K562 (cell line): Measurements from ENCODE around the gene OR7C1. TPM values are rescaled to one million over a fixed set of nuclear protein-coding genes. Genes with fewer than 3 reads are reported as not detected.

Experiments
- ATAC-seq: fragments of 200-7000 bp; cut with Tn5 transposase; 3 replicates; pipeline ENCODE4 v1.9.1; 2020; ENCODE audit warnings: moderate library complexity
- BruUV-seq: library from RNA; stranded (reverse); fragments of 400-500 nt; replicated peaks from 2 replicates; lab custom pipeline; 2021; lab: Mats Ljungman, UMichigan
- CTCF ChIA-PET: fragments of 300-600 bp; formaldehyde crosslinking; extraction: SDS; loops from one replicate; lab custom pipeline; 2021; ENCODE audit warnings: low intra/inter-chr PET ratio; lab: Yijun Ruan, JAX
- POLR2A ChIA-PET: fragments of 300-600, 350-650 bp; sonication (Branson Sonifier 250); formaldehyde crosslinking; extraction: SDS; loops from one replicate; lab custom pipeline; 2021; ENCODE audit warnings: antibody characterized with exemption, inconsistent platforms; lab: Yijun Ruan, JAX
- DNase-seq, 4 experiments: peaks; one replicate each; pipeline versions ENCODE4 v3.0.0 to v3.0.0-alpha.2; 2011 to 2018; ENCODE audit warnings: low spot score in 3 of 4, mixed read lengths in 3 of 4; ENCODE audit errors: extremely low read depth in 1 of 4
- FAIRE-seq: peaks from 2 replicates; lab custom pipeline; 2011; peaks lifted over from hg19 to GRCh38; lab: Jason Lieb, UNC
- H2AFZ ChIP-seq: 2 replicates; pipeline ENCODE4 v1.6.0; 2011; ENCODE audit warnings: low read depth, low read length, control low read depth, inconsistent platforms
- H3K27ac ChIP-seq: fragments of 200-600 bp; 3 replicates; pipeline ENCODE4 v1.8.0; 2011; ENCODE audit warnings: low read depth, mild to moderate bottlenecking, control low read depth, inconsistent platforms, low read length, moderate library complexity, mixed read lengths; ENCODE audit errors: extremely low read depth
- H3K27me3 ChIP-seq, 2 experiments: fragments of 300-600 bp in 1 of 2; 2 replicates in 1 of 2; 3 replicates in 1 of 2; pipeline versions ENCODE4 v1.6.0 to v1.8.0; 2011; ENCODE audit warnings: inconsistent platforms in 2 of 2, low read length in 2 of 2, mild to moderate bottlenecking in 1 of 2, mixed read lengths in 1 of 2, moderate library complexity in 1 of 2; ENCODE audit not compliant: control insufficient read depth in 2 of 2, insufficient read depth in 2 of 2
- H3K36me3 ChIP-seq: fragments of 300-600 bp; 3 replicates; pipeline ENCODE4 v1.8.0; 2011; ENCODE audit warnings: mild to moderate bottlenecking, low read length, inconsistent platforms; ENCODE audit not compliant: control insufficient read depth, insufficient read depth
- H3K4me1 ChIP-seq, 2 experiments: fragments of 200-600 bp in 1 of 2; replicated peaks in 1 of 2; 2 replicates in 1 of 2; 3 replicates in 1 of 2; pipeline versions ENCODE4 v1.5.1 to v1.8.0; 2011; ENCODE audit warnings: inconsistent platforms in 2 of 2, low read length in 2 of 2, mild to moderate bottlenecking in 1 of 2, mixed read lengths in 1 of 2, moderate library complexity in 1 of 2; ENCODE audit not compliant: control insufficient read depth in 2 of 2, insufficient read depth in 2 of 2
- H3K4me2 ChIP-seq: 2 replicates; pipeline ENCODE4 v1.6.1; 2011; ENCODE audit warnings: low read length, control low read depth, inconsistent platforms, mixed read lengths; ENCODE audit not compliant: insufficient read depth
- H3K4me3 ChIP-seq: fragments of 200-600 bp; sonication (generic), shearing (Covaris generic); 2 replicates; pipeline ENCODE4 v1.5.1; 2016; ENCODE audit warnings: control low read depth, inconsistent platforms
- H3K79me2 ChIP-seq: fragments of 200-600 bp; 3 replicates; pipeline ENCODE4 v1.8.0; 2011; ENCODE audit warnings: low read length, inconsistent platforms; ENCODE audit not compliant: control insufficient read depth, insufficient read depth
- H3K9ac ChIP-seq, 2 experiments: 2 replicates each; pipeline versions ENCODE4 v1.6.0 to v1.6.1; 2011; ENCODE audit warnings: low read depth in 2 of 2, low read length in 2 of 2, control low read depth in 1 of 2, inconsistent platforms in 1 of 2, mild to moderate bottlenecking in 1 of 2, mixed read lengths in 1 of 2; ENCODE audit not compliant: insufficient read depth in 1 of 2
- H3K9me1 ChIP-seq: one replicate; pipeline ENCODE4 v1.6.0; 2011; ENCODE audit warnings: inconsistent platforms, mild to moderate bottlenecking, low read length, moderate library complexity; ENCODE audit not compliant: control insufficient read depth, insufficient read depth
- H3K9me3 ChIP-seq: replicated peaks from 2 replicates; pipeline ENCODE4 v1.5.1; 2011; ENCODE audit warnings: low read depth, low read length, inconsistent platforms; ENCODE audit not compliant: control insufficient read depth, insufficient read depth
- H4K20me1 ChIP-seq: replicated peaks from 2 replicates; pipeline ENCODE4 v1.6.1; 2011; ENCODE audit warnings: low read length, inconsistent platforms, mixed read lengths; ENCODE audit not compliant: control insufficient read depth, insufficient read depth
- ARHGAP35 ChIP-seq: fragments of 450-650 bp; IDR thresholded peaks from 2 replicates; pipeline ENCODE4 v1.6.1; 2018; ENCODE audit not compliant: partially characterized antibody
- ARID1B ChIP-seq: fragments of 450-650 bp; IDR thresholded peaks from 2 replicates; pipeline ENCODE4 v1.6.1; 2016; ENCODE audit warnings: antibody characterized with exemption, mild to moderate bottlenecking, inconsistent platforms
- ATF7 ChIP-seq: fragments of 450-650 bp; IDR thresholded peaks from 2 replicates; pipeline ENCODE4 v1.7.1; 2014; ENCODE audit warnings: mild to moderate bottlenecking, moderate library complexity
- BDP1 ChIP-seq: IDR thresholded peaks from 3 replicates; pipeline ENCODE4 v1.6.1; 2011; ENCODE audit not compliant: insufficient read length, insufficient read depth
- CAMTA2 ChIP-seq: fragments of 250-450 bp; sonication (Bioruptor Pico); conservative IDR thresholded peaks from 2 replicates; pipeline ENCODE4 v1.5.1; 2022
- E2F5 ChIP-seq: sonication (generic); formaldehyde crosslinking; IDR thresholded peaks from 2 replicates; pipeline ENCODE4 v1.8.0; 2022; ENCODE audit warnings: mild to moderate bottlenecking, missing genetic modification reagents
- ELF2 ChIP-seq: fragments of 250-450 bp; sonication (Bioruptor Pico); IDR thresholded peaks from 2 replicates; pipeline ENCODE4 v1.5.0; 2021; ENCODE audit warnings: mild to moderate bottlenecking
- EWSR1 ChIP-seq: fragments of 450-650 bp; IDR thresholded peaks from 2 replicates; pipeline ENCODE4 v1.6.1; 2018; ENCODE audit warnings: borderline replicate concordance, mild to moderate bottlenecking, low read depth, moderate library complexity; ENCODE audit not compliant: partially characterized antibody
- KLF10 ChIP-seq: fragments of 250-450 bp; sonication (Bioruptor Pico); IDR thresholded peaks from 2 replicates; pipeline ENCODE4 v1.6.1; 2021; ENCODE audit warnings: matching md5 sums
- RCOR1 ChIP-seq, 2 experiments: IDR thresholded peaks; 2 replicates each; pipeline ENCODE4 v1.6.1; 2012; ENCODE audit warnings: low read depth in 2 of 2, low read length in 2 of 2, borderline replicate concordance in 1 of 2, improper control_type of control experiment in 1 of 2
- RUNX1 ChIP-seq: sonication (generic); IDR thresholded peaks from 2 replicates; pipeline ENCODE4 v1.6.1; 2016; ENCODE audit warnings: antibody characterized with exemption, low read depth
- SIN3A ChIP-seq, 2 experiments: fragments of 150-350 bp in 1 of 2; IDR thresholded peaks; 2 replicates each; pipeline ENCODE4 v1.6.1; 2011 to 2016; ENCODE audit warnings: borderline replicate concordance in 2 of 2, low read depth in 2 of 2, low read length in 2 of 2, mild to moderate bottlenecking in 2 of 2, moderate library complexity in 2 of 2; ENCODE audit not compliant: control insufficient read depth in 1 of 2
- XRCC5 ChIP-seq: fragments of 200-400 bp; formaldehyde crosslinking; IDR thresholded peaks from 2 replicates; pipeline ENCODE4 v1.6.1; 2017; ENCODE audit warnings: low read depth, mild to moderate bottlenecking, low read length
- ZNF12 ChIP-seq: sonication (generic); formaldehyde crosslinking; IDR thresholded peaks from 2 replicates; pipeline ENCODE4 v1.4.0; 2020; ENCODE audit warnings: mild to moderate bottlenecking, missing genetic modification reagents
- ZNF217 ChIP-seq: sonication (generic); formaldehyde crosslinking; IDR thresholded peaks from 2 replicates; pipeline ENCODE4 v1.8.0; 2022; ENCODE audit warnings: mild to moderate bottlenecking, missing genetic modification reagents
- ZNF589 ChIP-seq: fragments of 200-800 bp; sonication (Bioruptor generic); IDR thresholded peaks from 2 replicates; pipeline ENCODE4 v1.6.1; 2016; ENCODE audit warnings: low read depth, missing genetic modification characterization, missing compliant biosample characterization
- WGBS: fragments of 100-300 bp; shearing (Covaris generic); methylation state at CpG from one replicate; pipeline ENCODE4 v1.1.6; 2016; ENCODE audit warnings: low coverage, mixed read lengths; ENCODE audit not compliant: insufficient coverage; ENCODE audit errors: missing lambda C conversion rate; 5-methylcytosine and 5-hydroxymethylcytosine counted together
- in situ Hi-C: fragments of 300-500 bp; cut with MboI; formaldehyde crosslinking; loops from 4 replicates; pipeline ENCODE4 v1.15.0; 2018; ENCODE audit warnings: inconsistent platforms, mixed read lengths
- intact Hi-C: fragments of 100-400 bp; cut with micrococcal nuclease; formaldehyde crosslinking; loops from 2 replicates; pipeline ENCODE4 v1.14.2; 2022
- polyA plus RNA-seq, 8 experiments: library from polyadenylated mRNA; depleted of rRNA in 4 of 8; stranded (reverse) in 5 of 8; unstranded in 3 of 8; fragments of >200 nt; fragmentation: Nextera tagmentation in 2 of 8; fragmentation: Illumina TruSeq in 1 of 8; extraction: Ambion mirVana in 2 of 8; extraction: Trizol in 1 of 8; gene quantifications; 2 replicates each; pipeline versions ENCODE4 v1.2.1 to v1.2.3, GENCODE V29; 2011 to 2014; ENCODE audit warnings: inconsistent platforms in 1 of 8, missing spikeins in 1 of 8
- total RNA-seq, 7 experiments: library from RNA; depleted of rRNA in 6 of 7; stranded (reverse); fragments of >200 nt in 6 of 7; fragmentation: Illumina TruSeq in 2 of 7; extraction: Trizol in 2 of 7; gene quantifications; 2 replicates each; pipeline versions ENCODE4 v1.2.1 to v1.2.3, GENCODE V29; 2011 to 2021; ENCODE audit warnings: low replicate concordance in 1 of 7
- TF ChIP-seq, protein P1 (sequence below): fragments of 250-450 bp; sonication (Bioruptor Pico); IDR thresholded peaks from 2 replicates; pipeline ENCODE4 v1.6.1; 2021; ENCODE audit warnings: mild to moderate bottlenecking
- TF ChIP-seq, protein P2 (sequence below), 2 experiments: fragments of 450-650 bp; IDR thresholded peaks; 2 replicates each; pipeline ENCODE4 v1.6.1; 2018; ENCODE audit warnings: mild to moderate bottlenecking in 2 of 2, low read depth in 1 of 2; ENCODE audit not compliant: partially characterized antibody in 2 of 2

Gene OR7C1
- total and polyA plus RNA-seq, 9 of the 15 experiments (the other 6 are each of a cell fraction or from before 2014, with no cell fraction given): 0.01 to 0.18 (median 0.10) TPM; not detected in 1

GRCh38 chr19:14795078-14795721 lies 39.8 kb downstream of the OR7C1 start:
- CTCF ChIA-PET: no interaction called here
- TF ChIP-seq, protein P1, sequence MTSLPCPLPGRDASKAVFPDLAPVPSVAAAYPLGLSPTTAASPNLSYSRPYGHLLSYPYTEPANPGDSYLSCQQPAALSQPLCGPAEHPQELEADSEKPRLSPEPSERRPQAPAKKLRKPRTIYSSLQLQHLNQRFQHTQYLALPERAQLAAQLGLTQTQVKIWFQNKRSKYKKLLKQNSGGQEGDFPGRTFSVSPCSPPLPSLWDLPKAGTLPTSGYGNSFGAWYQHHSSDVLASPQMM (CRISPR knock-in tag): no peak
- TF ChIP-seq CAMTA2 (no peak), RCOR1 (IDR thresholded peaks at IDR 0.05; ENCODE audit: borderline replicate concordance in 1 of 2, low read depth in 2 of 2, low read length in 2 of 2) (peak in 1 of 2 experiments; percentile 73; a peak in 2 of 4 replicates), XRCC5 (no peak), ARHGAP35 (no peak), EWSR1 (no peak), ZNF217 (CRISPR knock-in tag) (no peak), BDP1 (no peak), SIN3A (IDR thresholded peaks at IDR 0.05; ENCODE audit: borderline replicate concordance in 2 of 2, control insufficient read depth in 1 of 2, low read depth in 2 of 2, low read length in 2 of 2) (no peak), E2F5 (no peak), ARID1B (peak; percentile 58), ATF7 (peak; percentile 73), KLF10 (CRISPR knock-in tag) (no peak), RUNX1 (no peak), ELF2 (CRISPR knock-in tag) (no peak), ZNF589 (CRISPR knock-in tag) (peak; percentile 61; the same call in 1 of the 2 replicates), ZNF12 (CRISPR knock-in tag) (no peak)
- TF ChIP-seq, protein P2, sequence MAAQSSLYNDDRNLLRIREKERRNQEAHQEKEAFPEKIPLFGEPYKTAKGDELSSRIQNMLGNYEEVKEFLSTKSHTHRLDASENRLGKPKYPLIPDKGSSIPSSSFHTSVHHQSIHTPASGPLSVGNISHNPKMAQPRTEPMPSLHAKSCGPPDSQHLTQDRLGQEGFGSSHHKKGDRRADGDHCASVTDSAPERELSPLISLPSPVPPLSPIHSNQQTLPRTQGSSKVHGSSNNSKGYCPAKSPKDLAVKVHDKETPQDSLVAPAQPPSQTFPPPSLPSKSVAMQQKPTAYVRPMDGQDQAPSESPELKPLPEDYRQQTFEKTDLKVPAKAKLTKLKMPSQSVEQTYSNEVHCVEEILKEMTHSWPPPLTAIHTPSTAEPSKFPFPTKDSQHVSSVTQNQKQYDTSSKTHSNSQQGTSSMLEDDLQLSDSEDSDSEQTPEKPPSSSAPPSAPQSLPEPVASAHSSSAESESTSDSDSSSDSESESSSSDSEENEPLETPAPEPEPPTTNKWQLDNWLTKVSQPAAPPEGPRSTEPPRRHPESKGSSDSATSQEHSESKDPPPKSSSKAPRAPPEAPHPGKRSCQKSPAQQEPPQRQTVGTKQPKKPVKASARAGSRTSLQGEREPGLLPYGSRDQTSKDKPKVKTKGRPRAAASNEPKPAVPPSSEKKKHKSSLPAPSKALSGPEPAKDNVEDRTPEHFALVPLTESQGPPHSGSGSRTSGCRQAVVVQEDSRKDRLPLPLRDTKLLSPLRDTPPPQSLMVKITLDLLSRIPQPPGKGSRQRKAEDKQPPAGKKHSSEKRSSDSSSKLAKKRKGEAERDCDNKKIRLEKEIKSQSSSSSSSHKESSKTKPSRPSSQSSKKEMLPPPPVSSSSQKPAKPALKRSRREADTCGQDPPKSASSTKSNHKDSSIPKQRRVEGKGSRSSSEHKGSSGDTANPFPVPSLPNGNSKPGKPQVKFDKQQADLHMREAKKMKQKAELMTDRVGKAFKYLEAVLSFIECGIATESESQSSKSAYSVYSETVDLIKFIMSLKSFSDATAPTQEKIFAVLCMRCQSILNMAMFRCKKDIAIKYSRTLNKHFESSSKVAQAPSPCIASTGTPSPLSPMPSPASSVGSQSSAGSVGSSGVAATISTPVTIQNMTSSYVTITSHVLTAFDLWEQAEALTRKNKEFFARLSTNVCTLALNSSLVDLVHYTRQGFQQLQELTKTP (IDR thresholded peaks at IDR 0.05; ENCODE audit: low read depth in 1 of 2, partially characterized antibody in 2 of 2): peak in 1 of 2 experiments; percentile 51

More at GRCh38 chr19:14795078-14795721, 39.8 kb downstream of the OR7C1 start:
- no peaks in the 10 kb centered on the region; a peak in 1 of 5 replicates for H3K27me3 ChIP-seq
- H3K4me3 ChIP-seq: no peak overlapping the region
- H3K4me2 ChIP-seq: no peak overlapping the region
- WGBS: 25% methylated on average over 4 of the region's 5 CpGs
- no peak overlapping the region for H3K9ac ChIP-seq
- no peaks in the 10 kb centered on the region for H3K9me1 ChIP-seq
- no TSS peak for BruUV-seq
- intact Hi-C loops: no loop called here
- H3K9me3 ChIP-seq: no peaks in the 10 kb centered on the region
- no peaks in the 10 kb centered on the region for H3K79me2 ChIP-seq
- DNase-seq (peak in 1 of 4 experiments; percentile 59), FAIRE-seq (peak; percentile 40), ATAC-seq (peak; percentile 87)
- no peaks in the 10 kb centered on the region for H3K36me3 ChIP-seq
- in situ Hi-C loops: no loop called here
- H3K27ac ChIP-seq: no peak overlapping the region
- no peaks in the 10 kb centered on the region for H4K20me1 ChIP-seq
- POLR2A ChIA-PET: interaction anchor here (0.5 to 1.3 kb wide), 8 partner anchors 9 to 1072 kb away, joined by 3 to 4 read pairs (median 3); no protein-coding TSS in a partner anchor
- H3K4me1 ChIP-seq: peaks cover 0 to 7% of the 10 kb centered on the region in 2 experiments; a peak in 1 of 5 replicates
- H2AFZ ChIP-seq: no peak overlapping the region
